HG03175 (cell line): Measurements from ENCODE around the gene ZNF428.
"Not testable (repeated sequence)": the region's sequence is repeated elsewhere in the genome, so short reads cannot be mapped to it uniquely, and the experiment has no call there.

Experiments
- ATAC-seq: cut with Tn5 transposase; IDR thresholded peaks from one replicate; pipeline ENCODE4 v1.9.1; 2021; ENCODE audit warnings: mild to moderate bottlenecking, moderate library complexity; ENCODE audit not compliant: unreplicated experiment

The ZNF428 gene

DNA sequence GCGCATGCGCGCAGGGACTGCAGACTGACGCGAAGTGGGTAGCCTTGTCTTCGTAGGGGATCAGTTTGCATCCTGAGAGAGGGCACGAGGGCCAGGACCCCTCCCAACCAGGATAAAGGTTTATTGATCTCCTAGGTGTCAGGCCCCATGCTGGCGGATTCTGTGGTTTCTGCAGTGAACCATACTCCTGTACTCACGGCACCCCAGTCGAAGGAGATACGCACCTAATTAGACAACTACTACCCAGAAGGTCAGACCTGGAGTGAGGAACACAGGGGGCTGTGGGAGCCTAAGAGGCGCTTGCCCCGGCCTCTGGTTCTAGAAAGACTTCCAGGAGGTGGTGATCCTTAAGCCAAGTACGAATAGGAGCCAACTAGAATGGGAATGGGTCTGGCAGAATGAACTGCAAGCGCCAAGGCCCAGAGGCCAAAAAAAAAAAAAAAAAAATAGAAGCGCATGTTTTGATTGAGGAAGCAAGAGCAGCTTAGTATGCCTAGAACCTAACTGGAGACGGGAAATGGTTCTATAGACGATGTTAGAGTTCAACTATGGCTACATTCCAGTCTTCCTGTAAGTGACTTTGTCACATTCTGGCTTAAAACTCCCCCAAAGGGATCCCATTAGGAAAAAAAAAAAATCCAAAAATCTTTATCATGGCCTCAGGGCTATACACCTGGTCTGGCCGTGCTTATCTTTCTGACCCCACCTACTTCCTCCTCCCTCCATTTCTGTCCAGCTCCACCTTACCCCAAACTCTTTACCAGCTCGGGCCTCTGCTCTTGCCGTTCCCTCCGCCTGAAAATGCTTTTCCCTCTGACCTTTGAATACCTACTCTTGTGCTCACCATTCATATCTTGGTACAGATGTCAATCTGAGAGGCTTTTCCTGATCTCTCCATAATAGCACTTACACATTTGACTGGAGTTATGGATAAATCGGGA, 902 bp upstream of the ZNF428 start:
- no peak for ATAC-seq

- ATAC-seq, result peak; percentile 22
Observed at GRCh38 chr19:43618921-43619261, 538 bp downstream of the ZNF428 start.

DNA sequence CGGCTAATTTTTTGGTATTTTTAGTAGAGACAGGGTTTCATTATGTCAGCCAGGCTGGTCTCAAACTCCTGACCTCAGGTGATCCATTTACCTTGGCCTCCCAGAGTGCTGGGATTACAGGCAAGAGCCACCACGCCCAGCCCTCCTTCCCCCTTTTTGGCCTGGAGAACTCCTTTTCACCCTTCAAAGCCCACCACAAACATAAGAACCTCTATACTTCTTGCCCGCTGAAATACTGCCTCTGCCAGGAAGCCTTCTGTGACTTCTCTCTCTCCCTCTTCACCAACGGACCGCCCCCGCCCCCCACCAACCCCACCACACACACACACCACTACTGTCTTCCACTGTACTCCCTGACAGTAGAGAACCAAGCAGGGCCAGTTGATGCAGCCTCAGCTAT, 2.5 kb downstream of the ZNF428 start:
- no peak for ATAC-seq

GRCh38 chr19:43616306-43616705, 3.1 kb downstream of the ZNF428 start:
- ATAC-seq, result no peak

DNA sequence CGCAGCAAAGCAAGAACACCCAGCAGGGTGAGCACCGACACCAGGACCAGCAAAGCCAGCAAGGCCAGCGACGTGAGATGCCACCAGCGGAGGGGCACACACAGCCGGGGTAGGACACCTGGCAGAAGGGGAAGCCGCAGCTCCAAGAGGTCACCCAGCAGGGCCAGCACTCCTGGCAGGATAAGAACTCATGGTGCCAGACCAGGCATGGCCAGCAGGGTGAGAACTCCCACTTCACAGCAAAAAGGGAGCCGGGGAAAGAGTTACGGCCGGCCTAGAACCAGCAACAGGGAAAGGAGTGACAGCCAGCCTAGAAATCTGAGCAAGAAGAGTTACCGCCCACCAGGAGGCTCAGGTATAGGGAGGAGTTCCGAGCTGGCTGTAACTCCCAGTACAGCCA, 7.1 kb downstream of the ZNF428 start:
- no peak for ATAC-seq

DNA sequence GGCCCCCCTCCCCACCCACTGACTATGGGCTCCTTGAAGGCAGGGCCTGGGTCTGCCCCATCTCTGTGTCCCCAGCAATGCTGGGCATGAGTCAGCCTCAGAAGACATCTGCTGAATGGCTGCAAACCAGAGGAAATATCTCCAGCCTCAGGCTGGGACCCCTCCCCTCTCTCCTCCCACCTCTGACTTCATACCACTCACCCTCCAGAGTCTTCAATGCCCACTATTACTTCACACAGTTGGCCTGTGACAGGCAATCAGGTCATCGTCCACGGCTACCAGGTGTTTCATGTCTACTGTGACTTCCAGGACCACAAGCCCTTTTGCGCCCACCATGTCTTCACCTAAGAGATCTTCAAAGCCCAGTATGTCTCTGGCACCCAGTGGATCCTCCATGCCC, 7.6 kb downstream of the ZNF428 start, which contains the start of gene SRRM5:
Gene SRRM5 (plus strand): TSS at position 301 of the 400 bp plus-strand sequence. CDS start 34 bp downstream, at position 335.
- ATAC-seq, result no peak

GRCh38 chr19:43610493-43610892, 8.9 kb downstream of the ZNF428 start:
- ATAC-seq, result no peak

DNA sequence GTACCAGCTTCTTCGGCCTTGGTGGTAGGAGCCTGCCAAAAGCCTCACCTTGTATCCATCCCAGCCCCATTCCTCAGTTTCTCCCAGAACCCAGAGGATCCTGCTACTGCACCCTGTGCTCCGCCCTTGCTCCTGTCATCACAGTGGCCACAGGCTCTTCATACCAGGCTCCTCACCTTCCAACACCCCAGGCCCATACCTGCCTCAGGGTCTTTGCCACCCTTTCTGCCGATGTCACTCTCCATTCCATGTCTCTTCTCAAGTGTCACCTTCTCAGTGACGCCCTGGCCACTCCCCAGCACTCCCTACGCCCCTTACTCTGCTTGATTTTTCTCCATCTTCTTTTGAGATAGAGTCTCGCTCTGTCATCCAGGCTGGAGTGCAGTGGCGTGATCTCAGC, 9.6 kb downstream of the ZNF428 start:
- no peak for ATAC-seq

DNA sequence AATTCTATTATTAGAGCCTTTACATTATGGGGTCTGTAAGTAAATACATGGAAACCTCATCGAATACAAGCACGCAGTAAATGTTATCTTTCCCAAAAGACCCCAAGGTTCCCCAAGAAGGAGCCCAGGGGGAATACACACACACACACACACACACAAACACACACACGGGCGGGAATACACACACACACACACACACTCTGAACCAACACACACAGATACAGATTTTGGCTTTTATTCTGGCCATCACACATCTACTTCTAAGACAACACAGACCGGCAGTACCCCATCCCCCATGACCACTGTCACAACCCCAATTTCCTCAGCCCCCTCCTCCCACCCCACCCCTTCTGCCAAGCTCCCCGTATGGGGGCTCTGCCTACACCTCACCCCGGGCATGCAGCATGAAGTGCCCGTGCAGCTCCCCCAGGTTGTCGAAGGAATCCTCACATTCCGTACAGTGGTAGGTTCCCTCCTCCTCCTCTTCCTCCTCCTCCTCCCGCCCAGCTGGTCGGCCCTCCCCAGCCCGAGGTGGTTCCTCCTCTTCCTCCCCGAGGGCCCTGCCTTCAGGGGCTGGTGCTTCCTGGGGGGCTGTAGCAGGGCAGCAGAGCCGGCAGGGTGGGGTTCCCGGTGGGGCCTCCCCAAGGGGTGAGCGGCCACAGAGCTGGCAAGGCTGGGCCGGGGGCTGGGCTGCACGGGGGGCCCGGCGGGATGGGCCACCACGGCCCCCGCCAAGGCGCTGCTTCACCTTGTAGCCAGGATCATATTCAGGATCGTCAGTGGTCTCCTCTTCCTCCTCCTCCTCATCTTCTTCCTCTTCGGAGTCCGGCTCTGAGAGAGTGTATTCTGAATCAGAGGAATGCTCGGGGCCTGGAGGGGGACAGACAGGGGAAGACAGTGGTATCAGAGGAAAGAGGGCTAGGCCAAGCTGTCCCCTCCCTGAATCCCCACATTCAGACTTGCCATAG, 11.9 kb downstream of the ZNF428 start:
- no peak for ATAC-seq

GRCh38 chr19:43606569-43607229, 12.7 kb downstream of the ZNF428 start:
- no peak for ATAC-seq

- no peak for ATAC-seq
Observed at GRCh38 chr19:43605875-43606568, 13.4 kb downstream of the ZNF428 start.

- ATAC-seq, result not testable (repeated sequence)
Observed at GRCh38 chr19:43600326-43600725, 19.1 kb downstream of the ZNF428 start.

DNA sequence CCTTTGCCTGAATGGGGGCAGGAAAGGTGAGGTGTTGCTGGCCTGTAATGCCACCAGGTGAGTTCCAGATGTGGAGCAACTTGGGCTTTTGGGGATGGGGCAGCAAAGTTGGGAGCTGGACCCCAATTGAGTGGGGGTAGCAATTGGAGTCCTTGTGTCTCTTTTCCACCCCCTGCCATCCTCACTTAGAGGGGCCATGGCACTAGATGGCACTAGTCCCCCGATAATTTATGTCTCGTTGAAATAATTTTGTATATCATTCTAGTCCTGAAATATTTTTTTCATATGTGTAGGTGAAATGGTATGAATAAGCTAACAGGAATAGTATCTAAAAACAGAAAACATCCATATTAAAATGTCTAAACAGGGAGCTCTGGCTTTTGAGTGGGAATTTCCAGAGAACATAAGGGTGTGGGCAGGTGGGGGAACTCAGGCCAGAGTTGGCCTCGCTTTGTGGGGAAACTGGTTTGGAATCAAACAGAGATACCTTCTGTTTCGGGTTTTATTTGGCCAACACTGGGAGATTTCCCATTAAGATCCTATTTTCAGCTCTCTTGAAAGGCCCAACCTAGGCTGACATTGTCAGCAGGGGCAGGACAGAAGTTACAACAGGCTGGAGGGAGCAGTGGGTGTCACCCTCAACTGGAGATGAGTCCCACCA, 19.7 kb downstream of the ZNF428 start:
- no peak for ATAC-seq

GRCh38 chr19:43598445-43599240, 20.8 kb downstream of the ZNF428 start:
- ATAC-seq, result no peak

DNA sequence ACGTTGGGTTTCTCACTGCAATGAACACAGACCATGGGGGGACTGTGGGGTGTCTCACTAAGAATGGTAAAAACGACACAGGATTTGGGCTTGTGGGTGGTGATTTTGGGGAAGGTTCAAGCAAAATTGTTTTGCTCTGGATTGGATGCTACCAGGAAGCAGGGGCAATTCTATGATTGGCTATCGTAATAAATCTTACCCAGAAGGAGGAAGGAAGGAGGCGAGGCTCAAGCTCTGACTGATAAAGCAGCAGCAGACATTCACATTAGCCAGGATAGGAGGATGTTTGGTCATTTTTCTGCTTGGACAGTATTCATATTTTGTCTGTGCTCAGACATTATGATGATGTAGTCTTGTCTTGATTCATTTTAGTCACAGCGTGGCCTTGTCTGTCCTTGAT, 21.6 kb downstream of the ZNF428 start:
- ATAC-seq, result no peak

DNA sequence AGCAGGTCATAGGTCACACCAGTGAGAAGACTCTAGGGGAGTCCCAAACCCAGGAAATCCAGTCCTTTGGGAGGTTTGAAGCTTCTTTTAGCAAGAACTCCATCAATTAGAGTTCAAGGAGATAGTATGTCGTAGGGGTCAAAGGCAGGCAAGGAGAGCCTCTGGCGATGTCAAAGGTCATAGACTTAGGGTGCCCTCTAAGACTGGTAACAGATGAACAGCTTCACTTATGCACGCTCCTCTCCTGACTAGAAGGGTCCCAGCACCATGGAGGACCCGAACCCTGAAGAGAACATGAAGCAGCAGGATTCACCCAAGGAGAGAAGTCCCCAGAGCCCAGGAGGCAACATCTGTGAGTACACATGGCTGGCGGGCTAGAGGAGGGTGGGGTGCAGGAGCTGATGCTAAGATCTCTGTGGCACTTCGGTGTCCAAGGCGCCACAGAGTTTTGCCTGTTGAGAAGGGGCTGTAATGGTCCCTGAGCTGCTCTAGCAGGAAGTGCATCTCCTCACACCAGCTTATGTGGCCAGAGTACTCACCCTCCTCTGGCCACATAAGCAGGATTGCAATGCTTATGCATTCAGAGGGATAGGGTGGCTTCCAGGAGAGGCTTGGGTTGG, 22.5 kb downstream of the ZNF428 start:
- no peak for ATAC-seq

GRCh38 chr19:43595999-43596841, 23.2 kb downstream of the ZNF428 start, which contains the start of the genes IRGQ and ZNF576:
IRGQ (minus strand) TSS chr19:43596134; CDS start chr19:43595338, 796 bp downstream.
ZNF576 (plus strand) TSS chr19:43596595; CDS start chr19:43597109, 514 bp downstream.
- ATAC-seq, result peak; percentile 83
